HG03460 (cell line): ENCODE results near the gene SLC43A2.
"Not testable (repeated sequence)": the region's sequence is repeated elsewhere in the genome, so short reads cannot be mapped to it uniquely, and the experiment has no call there.

Source experiments
- ATAC-seq: cut with Tn5 transposase; IDR thresholded peaks from one replicate; pipeline ENCODE4 v1.9.1; 2021; ENCODE audit not compliant: unreplicated experiment

Gene SLC43A2

GRCh38 chr17:1590029-1590746 is 38.4 kb downstream of the SLC43A2 start:
- ATAC-seq: no peak

- ATAC-seq: no peak
Observed at GRCh38 chr17:1588821-1589585, 39.6 kb downstream of the SLC43A2 start.

- no peak for ATAC-seq
Observed at GRCh38 chr17:1584167-1584566, 44.5 kb downstream of the SLC43A2 start.

GRCh38 chr17:1583556-1583955 is 45.1 kb downstream of the SLC43A2 start:
- ATAC-seq: no peak

GRCh38 chr17:1582374-1582773 is 46.3 kb downstream of the SLC43A2 start:
- ATAC-seq: no peak

GRCh38 chr17:1580979-1581676 is 47.5 kb downstream of the SLC43A2 start:
- ATAC-seq: no peak

GRCh38 chr17:1578029-1578428 is 50.6 kb downstream of the SLC43A2 start:
- ATAC-seq: no peak

- ATAC-seq: no peak
Observed at GRCh38 chr17:1577583-1578013, 51.0 kb downstream of the SLC43A2 start.

GRCh38 chr17:1577182-1577581 is 51.5 kb downstream of the SLC43A2 start:
- no peak for ATAC-seq

GRCh38 chr17:1576500-1576899 is 52.1 kb downstream of the SLC43A2 start:
- no peak for ATAC-seq

- ATAC-seq: no peak
Observed at GRCh38 chr17:1574697-1575471, 53.8 kb downstream of the SLC43A2 start.

GRCh38 chr17:1573932-1574696 is 54.5 kb downstream of the SLC43A2 start:
- ATAC-seq: no peak

- not testable (repeated sequence) for ATAC-seq
Observed at GRCh38 chr17:1572646-1573045, 56.0 kb downstream of the SLC43A2 start.

- no peak for ATAC-seq
Observed at GRCh38 chr17:1571341-1571704, 57.3 kb downstream of the SLC43A2 start.

- no peak for ATAC-seq
Observed at GRCh38 chr17:1568950-1569810, 59.5 kb downstream of the SLC43A2 start.

- no peak for ATAC-seq
Observed at GRCh38 chr17:1566505-1567199, 62.0 kb downstream of the SLC43A2 start.

GRCh38 chr17:1565877-1566276 is 62.8 kb downstream of the SLC43A2 start:
- ATAC-seq: no peak

GRCh38 chr17:1563786-1564613 is 64.6 kb downstream of the SLC43A2 start:
- ATAC-seq: no peak
